GM21576 (cell line): Measurements from ENCODE around the gene QSOX1.

Experiments
- ATAC-seq: cut with Tn5 transposase; IDR thresholded peaks from one replicate; pipeline ENCODE4 v1.9.1; 2021; ENCODE audit warnings: mild to moderate bottlenecking, moderate library complexity; ENCODE audit not compliant: unreplicated experiment

Gene QSOX1

GRCh38 chr1:180150982-180151381, 3.7 kb upstream of the QSOX1 start:
- no peak for ATAC-seq

GRCh38 chr1:180151508-180151907, 3.2 kb upstream of the QSOX1 start:
- ATAC-seq, result no peak

- no peak for ATAC-seq
Observed at GRCh38 chr1:180152588-180152987, 2.1 kb upstream of the QSOX1 start.

- no peak for ATAC-seq
Observed at GRCh38 chr1:180153032-180153431, 1.6 kb upstream of the QSOX1 start.

GRCh38 chr1:180154003-180154324, 705 bp upstream of the QSOX1 start:
- no peak for ATAC-seq

- no peak for ATAC-seq
Observed at GRCh38 chr1:180155182-180155682, 563 bp downstream of the QSOX1 start.

GRCh38 chr1:180156201-180156600, 1.5 kb downstream of the QSOX1 start:
- no peak for ATAC-seq

GRCh38 chr1:180156631-180157091, 2.0 kb downstream of the QSOX1 start:
- ATAC-seq, result no peak

- no peak for ATAC-seq
Observed at GRCh38 chr1:180157108-180157507, 2.4 kb downstream of the QSOX1 start.

GRCh38 chr1:180157576-180158057, 2.9 kb downstream of the QSOX1 start:
- no peak for ATAC-seq

GRCh38 chr1:180158149-180159147, 3.8 kb downstream of the QSOX1 start:
- ATAC-seq, result no peak

GRCh38 chr1:180160357-180160756, 5.7 kb downstream of the QSOX1 start:
- no peak for ATAC-seq

- ATAC-seq, result no peak
Observed at GRCh38 chr1:180163041-180163440, 8.4 kb downstream of the QSOX1 start.

- no peak for ATAC-seq
Observed at GRCh38 chr1:180165096-180165495, 10.4 kb downstream of the QSOX1 start.

GRCh38 chr1:180165509-180166435, 11.1 kb downstream of the QSOX1 start:
- no peak for ATAC-seq

- ATAC-seq, result no peak
Observed at GRCh38 chr1:180166436-180166800, 11.7 kb downstream of the QSOX1 start.

- no peak for ATAC-seq
Observed at GRCh38 chr1:180167021-180167701, 12.5 kb downstream of the QSOX1 start.

GRCh38 chr1:180167721-180168467, 13.2 kb downstream of the QSOX1 start:
- no peak for ATAC-seq

- ATAC-seq, result peak; percentile 64
Observed at GRCh38 chr1:180168786-180169639, 14.3 kb downstream of the QSOX1 start.
